GM20000 (cell line): ENCODE measurements around the gene FBXW7.

Experiments used
- DNase-seq: peaks from one replicate; pipeline ENCODE4 v3.0.0; 2012; ENCODE audit warnings: low spot score
- CTCF ChIP-seq: IDR thresholded peaks from 2 replicates; pipeline ENCODE4 v1.5.1; 2012; ENCODE audit warnings: mild to moderate bottlenecking, control low read depth; ENCODE audit errors: extremely low read depth, missing control alignments

Gene FBXW7

GRCh38 chr4:152454398-152455011, 81.4 kb downstream of the FBXW7 start:
- peak; percentile 17 for DNase-seq
- TF ChIP-seq CTCF = peak; percentile 44

GRCh38 chr4:152451496-152451895, 84.4 kb downstream of the FBXW7 start:
- no peak for TF ChIP-seq CTCF
- DNase-seq = no peak

GRCh38 chr4:152448854-152449253, 87.0 kb downstream of the FBXW7 start:
- DNase-seq = no peak

GRCh38 chr4:152448038-152448707, 87.7 kb downstream of the FBXW7 start:
- TF ChIP-seq CTCF = no peak
- DNase-seq = no peak

More at GRCh38 chr4:152448854-152449253, 87.0 kb downstream of the FBXW7 start:
- TF ChIP-seq CTCF = no peak

GRCh38 chr4:152443859-152444258, 92.0 kb downstream of the FBXW7 start:
- no peak for TF ChIP-seq CTCF
- no peak for DNase-seq

GRCh38 chr4:152437561-152437960, 98.3 kb downstream of the FBXW7 start:
- DNase-seq = no peak
- TF ChIP-seq CTCF = no peak

GRCh38 chr4:152436384-152436783, 99.5 kb downstream of the FBXW7 start:
- TF ChIP-seq CTCF = no peak
- DNase-seq = no peak
